ENCODE data around the gene TRIM15.

GRCh38 chr6:30145818-30146217, 17.5 kb upstream of the TRIM15 start:
- TF ChIP-seq POLR2A (IDR thresholded peaks at IDR 0.05; ENCODE audit: low read depth, low read length) = no peak
- TF ChIP-seq POLR2AphosphoS5 (IDR thresholded peaks at IDR 0.05; ENCODE audit: low read depth, low read length) = no peak
- TF ChIP-seq TAF1 (IDR thresholded peaks at IDR 0.05; ENCODE audit: low read depth, low read length) = no peak
- no peak for TF ChIP-seq SPI1 (IDR thresholded peaks at IDR 0.05; ENCODE audit: low read depth, low read length)
- no peak for TF ChIP-seq PAX5 (IDR thresholded peaks at IDR 0.05; ENCODE audit: insufficient read depth, low read length, severe bottlenecking)
- TF ChIP-seq POU2F2 (IDR thresholded peaks at IDR 0.05; ENCODE audit: low read depth, low read length) = no peak

Measured in GM12891 (cell line).